Measurements from ENCODE around the gene KRT78.

Gene KRT78

DNA sequence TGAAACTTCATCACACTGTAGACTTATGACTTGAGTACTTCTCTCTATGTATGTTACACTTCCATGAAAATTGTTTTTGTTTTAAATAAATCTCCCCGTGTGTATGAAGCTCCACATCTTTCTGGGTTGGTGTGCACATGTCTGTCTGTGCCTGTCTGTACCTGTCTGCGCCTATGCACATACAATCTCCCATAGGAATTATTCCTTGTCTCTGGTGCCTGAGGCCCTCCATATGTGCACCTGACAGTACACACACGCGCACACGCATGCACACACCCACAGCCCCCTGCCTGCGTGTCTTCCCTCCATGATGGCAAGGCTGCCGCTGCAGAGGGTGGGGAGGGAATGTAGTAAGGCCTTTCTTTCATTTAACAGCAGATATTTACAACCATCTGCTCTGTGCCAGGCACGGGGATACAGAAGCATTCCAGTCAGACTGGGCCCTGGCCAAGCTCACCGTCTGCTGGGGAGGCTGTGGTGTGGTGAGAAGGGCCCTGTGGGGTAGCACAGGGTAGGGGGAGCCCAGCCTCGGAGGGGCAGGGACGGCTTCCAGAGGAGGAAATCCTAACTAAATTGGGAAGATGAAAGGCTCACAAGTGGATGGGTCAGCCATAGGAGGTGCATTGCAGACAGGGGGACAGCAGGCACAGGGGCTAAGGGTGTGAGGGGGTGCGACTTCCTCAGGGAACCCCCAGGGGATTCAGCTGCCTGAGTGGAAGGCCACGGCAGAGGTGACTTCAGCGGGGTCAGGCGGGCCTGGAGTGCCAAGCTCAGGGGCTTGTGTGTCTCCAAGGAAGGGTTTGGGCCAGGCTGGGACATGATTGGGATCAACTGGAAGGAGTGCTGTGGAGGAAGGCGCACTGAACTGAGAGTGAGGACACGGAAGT is 30.0 kb upstream of the KRT78 start:
- Mint-ChIP-seq H3K36me3 (ENCODE audit: insufficient read depth) (peaks cover 6% of the 10 kb centered on the region), H3K4me1 (peaks cover 20% of the 10 kb centered on the region), H3K4me3 (peak overlapping the region; percentile 23), H3K9me3 (no peaks in the 10 kb centered on the region), H3K27me3 (no peaks in the 10 kb centered on the region), H3K27ac (ENCODE audit: low read depth) (no peak overlapping the region)
- DNase-seq (ENCODE audit: low spot score in 2 of 2), result no peak
- no peak for ATAC-seq (replicated peaks; ENCODE audit: extremely low read depth, poor library complexity, severe bottlenecking)

DNA sequence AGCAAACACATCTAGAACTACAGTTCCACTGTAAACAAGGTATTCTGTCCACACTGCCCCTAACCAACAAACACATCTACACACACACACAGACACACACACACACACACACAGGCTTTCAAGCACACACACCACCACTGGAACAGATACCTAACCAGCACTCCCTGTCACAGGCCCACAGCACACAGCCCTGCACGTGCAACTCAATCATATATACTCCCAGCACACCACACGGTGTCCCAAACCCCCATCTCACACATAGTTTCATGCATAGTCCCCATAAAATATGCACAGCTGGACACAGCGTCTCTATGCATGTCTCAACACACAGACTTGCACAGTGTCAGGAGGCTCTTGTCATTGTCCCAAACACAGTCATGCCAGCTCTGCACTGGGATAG is 28.4 kb upstream of the KRT78 start:
- Mint-ChIP-seq H3K4me1 (peaks cover 29% of the 10 kb centered on the region), H3K27me3 (no peaks in the 10 kb centered on the region), H3K36me3 (ENCODE audit: insufficient read depth) (peaks cover 6% of the 10 kb centered on the region), H3K4me3 (no peak overlapping the region), H3K27ac (ENCODE audit: low read depth) (no peak overlapping the region), H3K9me3 (no peaks in the 10 kb centered on the region)
- no peak for DNase-seq (ENCODE audit: low spot score in 2 of 2)
- ATAC-seq (replicated peaks; ENCODE audit: extremely low read depth, poor library complexity, severe bottlenecking), result no peak

DNA sequence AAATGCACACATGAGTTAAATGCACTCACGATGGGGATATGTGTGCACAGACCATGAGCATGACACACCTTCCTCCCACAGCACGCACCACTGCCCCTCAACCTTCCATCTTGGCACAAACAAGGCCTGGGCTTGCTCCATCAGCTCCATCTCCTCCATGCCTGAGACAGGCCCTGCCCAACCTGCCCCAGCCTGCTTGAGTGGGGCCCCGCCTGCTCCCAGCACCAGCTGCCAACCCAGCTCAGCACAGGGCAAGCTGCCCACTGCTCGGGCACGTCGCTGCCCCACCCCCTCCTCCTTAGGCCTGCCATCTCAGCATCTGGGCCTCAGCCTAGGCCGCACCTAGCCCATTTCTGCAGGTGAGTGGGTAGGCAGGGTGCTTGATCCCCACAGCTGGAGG is 27.6 kb upstream of the KRT78 start:
- H3K4me1 Mint-ChIP-seq, result peaks cover 29% of the 10 kb centered on the region
- H3K27ac Mint-ChIP-seq (ENCODE audit: low read depth), result no peak overlapping the region
- no peaks in the 10 kb centered on the region for H3K9me3 Mint-ChIP-seq
- ATAC-seq (replicated peaks; ENCODE audit: extremely low read depth, poor library complexity, severe bottlenecking) (no peak), DNase-seq (ENCODE audit: low spot score in 2 of 2) (no peak)
- H3K4me3 Mint-ChIP-seq, result no peak overlapping the region
- H3K27me3 Mint-ChIP-seq, result no peaks in the 10 kb centered on the region
- peaks cover 6% of the 10 kb centered on the region for H3K36me3 Mint-ChIP-seq (ENCODE audit: insufficient read depth)

DNA sequence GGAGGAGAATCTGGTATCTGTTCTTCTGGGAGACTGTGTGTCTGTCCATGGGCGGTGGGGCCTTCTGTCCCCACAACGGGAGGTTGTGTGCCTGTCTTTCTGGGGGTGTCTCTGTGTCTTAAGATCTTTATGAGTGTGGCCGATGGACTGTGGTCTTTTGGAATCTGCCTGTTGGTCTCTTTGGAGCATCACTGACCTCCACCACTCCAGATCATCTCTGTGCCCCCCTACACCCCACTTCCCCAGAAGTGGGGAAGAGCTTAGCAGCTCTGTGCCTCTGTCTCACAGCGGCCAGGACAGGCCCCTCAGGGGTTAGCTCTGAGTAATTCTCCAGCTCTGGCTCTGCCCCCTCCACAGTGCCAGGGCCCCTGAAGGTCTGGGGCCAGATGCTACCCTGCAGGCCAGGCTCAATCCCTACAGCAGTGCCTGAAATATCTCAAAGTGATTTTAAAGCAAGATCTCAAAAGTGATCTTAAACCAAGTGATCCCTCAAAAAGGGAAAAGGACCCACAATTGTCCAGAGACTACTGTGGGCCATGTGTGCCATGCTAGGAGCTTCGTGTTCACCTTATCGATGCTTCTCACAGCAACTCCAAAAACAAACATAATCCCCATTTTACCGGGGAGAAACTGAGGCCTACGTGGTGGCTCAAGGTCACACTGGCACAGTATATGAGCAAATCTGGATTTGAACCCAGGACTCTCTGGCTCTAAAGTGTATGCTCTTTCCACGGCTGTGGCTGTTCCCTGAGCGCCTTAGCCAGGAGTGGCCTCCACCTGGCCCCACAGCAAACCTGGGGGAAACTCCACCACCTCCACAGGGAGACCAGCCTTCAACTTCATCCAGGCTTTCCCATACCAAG is 26.0 kb upstream of the KRT78 start:
- Mint-ChIP-seq H3K36me3 (ENCODE audit: insufficient read depth) (peaks cover 3% of the 10 kb centered on the region), H3K4me1 (peaks cover 28% of the 10 kb centered on the region), H3K9me3 (no peaks in the 10 kb centered on the region), H3K27ac (ENCODE audit: low read depth) (peak overlapping the region; percentile 67), H3K27me3 (no peaks in the 10 kb centered on the region), H3K4me3 (peak overlapping the region; percentile 74)
- DNase-seq (ENCODE audit: low spot score in 2 of 2) (no peak), ATAC-seq (replicated peaks; ENCODE audit: extremely low read depth, poor library complexity, severe bottlenecking) (no peak)

DNA sequence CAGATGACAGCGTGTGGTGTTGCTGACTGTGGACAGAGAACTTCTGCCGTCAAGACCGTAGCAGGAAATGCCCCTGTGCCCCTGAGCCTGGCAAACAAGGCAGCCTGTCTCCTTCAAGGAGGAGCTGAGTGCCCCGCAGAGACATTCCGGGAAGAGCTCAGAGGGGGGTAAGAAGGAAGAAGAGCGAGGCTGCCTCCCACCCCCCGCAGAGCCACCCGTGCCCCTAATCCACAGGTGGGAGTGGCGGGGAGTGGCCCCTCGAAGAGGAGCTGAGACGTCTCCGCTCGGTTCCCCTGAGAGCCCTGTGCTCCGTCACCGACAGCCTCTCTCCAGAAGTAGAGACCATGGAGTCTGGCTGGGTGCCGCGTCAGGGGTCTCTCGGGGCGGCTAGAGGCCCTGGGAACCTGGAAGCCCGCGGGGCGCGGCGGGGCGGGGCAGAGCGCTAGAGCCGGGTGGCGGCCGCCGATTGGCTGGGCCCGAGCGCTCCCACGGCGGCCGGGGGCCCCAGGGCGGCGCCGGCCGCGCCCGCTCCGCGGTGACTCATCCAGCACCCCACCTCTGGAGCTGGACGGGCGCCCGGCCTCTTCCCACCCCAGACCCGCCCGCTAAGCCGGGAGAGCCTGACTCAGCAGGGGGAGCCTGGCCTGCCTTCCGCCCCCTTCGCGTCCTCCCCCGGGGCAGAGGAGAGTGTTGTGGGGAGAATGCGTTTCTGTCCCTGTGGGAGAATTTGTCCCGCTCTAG is 25.2 kb upstream of the KRT78 start:
- Mint-ChIP-seq H3K27me3 (no peaks in the 10 kb centered on the region), H3K4me1 (peaks cover 24% of the 10 kb centered on the region), H3K27ac (ENCODE audit: low read depth) (peak overlapping the region; percentile 67), H3K36me3 (ENCODE audit: insufficient read depth) (peaks cover 2% of the 10 kb centered on the region), H3K4me3 (peak overlapping the region; percentile 74), H3K9me3 (no peaks in the 10 kb centered on the region)
- ATAC-seq (replicated peaks; ENCODE audit: extremely low read depth, poor library complexity, severe bottlenecking) (peak; percentile 50), DNase-seq (ENCODE audit: low spot score in 2 of 2) (no peak)

DNA sequence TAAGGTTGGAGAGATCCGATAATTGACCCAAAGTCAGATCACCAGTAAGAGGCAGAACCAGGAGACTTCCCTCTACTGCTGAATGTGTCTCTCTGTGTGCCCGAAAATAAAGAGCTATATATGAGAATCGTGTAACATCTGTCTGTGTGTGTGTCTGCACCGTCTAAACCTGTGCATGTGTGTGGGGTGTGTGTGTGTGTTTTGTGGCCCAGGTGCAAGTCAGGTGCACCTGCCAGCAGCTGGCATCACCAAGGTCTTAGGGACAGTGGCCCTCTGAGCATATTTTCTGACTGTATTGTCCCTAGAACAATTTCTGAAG is 24.7 kb upstream of the KRT78 start:
- Mint-ChIP-seq H3K4me1 (peaks cover 24% of the 10 kb centered on the region), H3K9me3 (no peaks in the 10 kb centered on the region), H3K27ac (ENCODE audit: low read depth) (peak overlapping the region; percentile 67), H3K4me3 (peak overlapping the region; percentile 74), H3K36me3 (ENCODE audit: insufficient read depth) (peaks cover 2% of the 10 kb centered on the region), H3K27me3 (no peaks in the 10 kb centered on the region)
- no peak for DNase-seq (ENCODE audit: low spot score in 2 of 2)
- no peak for ATAC-seq (replicated peaks; ENCODE audit: extremely low read depth, poor library complexity, severe bottlenecking)

DNA sequence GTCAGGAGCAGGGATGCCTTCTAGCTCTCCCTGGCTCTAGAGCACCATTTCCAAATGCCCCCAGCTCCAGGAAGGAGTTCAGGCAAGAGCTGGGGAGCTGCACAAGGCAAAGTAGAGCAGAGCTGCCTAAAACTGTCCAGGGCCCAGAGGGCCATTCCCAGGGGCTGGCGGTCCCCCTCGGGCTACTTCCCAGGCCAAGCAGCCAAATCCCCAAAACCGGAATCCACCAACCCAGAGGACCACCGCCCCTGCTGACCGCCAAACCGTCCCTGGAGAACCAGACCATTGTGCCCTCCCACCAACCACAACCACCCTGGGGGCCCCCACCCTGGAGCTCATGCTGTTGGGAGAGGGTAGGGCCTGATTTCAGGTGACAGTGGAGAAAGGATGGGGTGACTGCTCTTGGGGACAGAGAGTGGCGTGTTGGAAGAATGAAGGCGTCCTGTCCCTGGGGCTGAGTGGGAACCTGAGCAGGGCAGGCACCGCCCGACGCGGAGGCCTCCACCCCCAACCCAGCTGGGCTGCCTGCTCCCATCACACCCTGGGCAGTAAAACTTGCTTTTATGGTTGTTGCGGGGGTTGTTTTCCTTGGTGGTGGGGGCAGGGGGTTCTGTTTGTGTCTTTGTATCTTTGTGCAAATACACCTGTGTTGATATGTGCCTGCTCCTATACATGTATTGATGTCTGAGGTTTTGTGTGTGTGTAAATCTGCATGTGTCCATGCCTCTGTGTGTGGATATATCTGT is 24.0 kb upstream of the KRT78 start:
- Mint-ChIP-seq H3K27ac (ENCODE audit: low read depth) (peak overlapping the region; percentile 67), H3K4me3 (peak overlapping the region; percentile 74), H3K4me1 (peaks cover 24% of the 10 kb centered on the region), H3K27me3 (no peaks in the 10 kb centered on the region), H3K9me3 (no peaks in the 10 kb centered on the region), H3K36me3 (ENCODE audit: insufficient read depth) (peaks cover 2% of the 10 kb centered on the region)
- DNase-seq (ENCODE audit: low spot score in 2 of 2) (no peak), ATAC-seq (replicated peaks; ENCODE audit: extremely low read depth, poor library complexity, severe bottlenecking) (no peak)

DNA sequence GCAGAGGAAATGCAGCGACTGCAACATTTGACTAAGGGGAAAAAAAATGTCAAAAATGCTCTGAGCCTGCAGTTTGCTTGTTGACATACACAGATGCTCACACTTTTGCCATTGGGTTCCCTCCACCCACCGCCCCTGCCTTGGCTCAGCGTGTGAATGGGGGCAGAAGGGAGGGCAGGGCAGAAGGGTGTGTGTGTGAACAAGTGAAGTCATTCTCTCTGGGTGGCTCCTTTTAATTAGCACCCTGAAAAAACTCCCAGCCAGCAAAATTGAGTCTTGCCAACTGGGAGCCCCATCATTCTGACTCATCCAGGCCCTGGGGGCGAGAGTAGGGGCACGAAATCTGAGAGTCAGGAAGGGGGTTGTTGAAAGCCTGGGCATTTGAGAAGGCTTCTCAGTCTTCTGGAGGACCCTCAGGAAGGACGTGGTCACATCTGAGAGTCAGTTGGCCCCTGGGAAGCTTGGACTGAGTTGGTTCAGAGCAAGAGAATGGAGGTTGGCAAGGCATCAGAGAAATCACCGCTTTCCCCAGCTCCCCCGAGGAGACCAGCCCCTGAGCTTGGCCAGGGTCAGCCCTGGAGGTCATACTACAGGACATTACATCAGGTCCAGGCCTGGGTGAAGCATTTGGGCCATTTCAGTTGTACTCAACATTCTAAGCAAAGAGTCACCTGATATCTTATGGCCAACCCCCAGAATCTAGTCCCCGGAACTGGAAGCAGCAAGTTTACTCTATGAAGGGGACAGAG is 22.7 kb upstream of the KRT78 start:
- peaks cover 2% of the 10 kb centered on the region for H3K36me3 Mint-ChIP-seq (ENCODE audit: insufficient read depth)
- H3K4me1 Mint-ChIP-seq, result peaks cover 24% of the 10 kb centered on the region
- H3K4me3 Mint-ChIP-seq, result no peak overlapping the region
- DNase-seq (ENCODE audit: low spot score in 2 of 2) (no peak), ATAC-seq (replicated peaks; ENCODE audit: extremely low read depth, poor library complexity, severe bottlenecking) (peak; percentile 38)
- no peaks in the 10 kb centered on the region for H3K9me3 Mint-ChIP-seq
- no peaks in the 10 kb centered on the region for H3K27me3 Mint-ChIP-seq
- peak overlapping the region; percentile 8 for H3K27ac Mint-ChIP-seq (ENCODE audit: low read depth)

DNA sequence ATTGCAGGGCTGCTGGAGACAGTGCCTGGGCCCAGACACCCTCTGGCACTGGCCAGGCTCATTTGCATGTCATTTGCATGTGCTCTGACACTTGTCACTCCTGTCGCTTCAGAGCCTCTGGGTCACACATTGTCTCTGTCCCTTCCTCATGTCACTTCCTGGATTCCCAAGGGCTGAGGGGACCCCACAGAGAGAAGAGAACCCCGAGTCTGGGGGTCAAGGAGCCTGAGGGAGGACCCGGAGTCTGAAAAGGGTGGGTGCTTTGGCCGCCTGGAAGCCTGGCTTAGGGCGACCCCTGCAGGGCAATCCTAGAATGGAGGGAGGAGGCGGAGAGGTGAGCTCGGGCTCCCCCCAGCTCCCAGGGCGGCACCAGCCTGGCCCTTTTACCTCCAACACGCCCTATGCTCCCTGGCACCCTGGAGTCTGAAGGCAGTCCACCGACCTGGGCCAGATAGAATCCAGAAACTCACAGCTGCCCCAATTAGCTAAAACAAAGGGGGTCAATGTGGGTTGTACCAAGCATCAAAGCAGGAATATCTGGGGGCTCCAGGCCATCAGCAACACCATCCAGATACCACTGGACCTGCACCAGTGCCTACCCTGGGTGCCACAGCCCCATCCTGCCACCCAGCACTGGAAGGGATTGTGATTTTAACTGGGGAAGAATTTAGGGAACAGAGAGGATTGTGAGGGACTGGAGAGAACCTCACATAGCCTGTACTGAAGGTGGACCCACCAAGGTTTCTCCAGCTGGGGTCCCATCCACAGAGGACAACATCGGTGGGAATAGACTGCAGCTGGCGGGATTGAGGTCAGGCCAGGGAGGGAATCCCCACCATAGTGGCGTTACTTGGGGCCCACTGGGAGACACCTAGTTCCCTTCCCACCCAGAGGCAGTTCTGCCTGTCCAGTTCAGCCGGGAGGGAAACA is 21.8 kb upstream of the KRT78 start:
- H3K4me1 Mint-ChIP-seq, result peaks cover 24% of the 10 kb centered on the region
- DNase-seq (ENCODE audit: low spot score in 2 of 2), result peak; percentile 70 to 77
- no peak overlapping the region for H3K4me3 Mint-ChIP-seq
- peak; percentile 73 for ATAC-seq (replicated peaks; ENCODE audit: extremely low read depth, poor library complexity, severe bottlenecking)
- peak overlapping the region; percentile 8 for H3K27ac Mint-ChIP-seq (ENCODE audit: low read depth)
- H3K9me3 Mint-ChIP-seq, result no peaks in the 10 kb centered on the region
- H3K27me3 Mint-ChIP-seq, result no peaks in the 10 kb centered on the region
- peaks cover 2% of the 10 kb centered on the region for H3K36me3 Mint-ChIP-seq (ENCODE audit: insufficient read depth)

DNA sequence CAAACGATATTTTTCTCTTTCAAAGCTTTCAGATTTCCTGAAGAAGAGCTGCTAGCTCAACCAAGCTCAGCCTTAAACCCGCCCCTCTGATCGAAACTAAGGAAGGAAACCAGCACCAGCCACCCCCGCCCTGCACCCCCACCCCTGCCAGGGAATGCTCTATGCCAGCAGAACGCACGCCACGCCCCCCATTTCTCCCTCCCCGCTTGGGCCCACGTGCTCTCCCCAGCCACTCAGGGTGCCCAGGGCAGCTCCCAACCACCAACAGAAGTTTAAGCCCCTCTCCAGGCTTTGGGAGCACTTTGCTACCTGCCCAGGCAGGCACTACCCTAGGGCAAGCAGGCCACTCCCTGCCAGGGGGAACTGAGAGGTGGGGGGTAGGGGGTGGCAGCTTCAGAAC is 18.8 kb upstream of the KRT78 start:
- no peak for DNase-seq (ENCODE audit: low spot score in 2 of 2)
- H3K4me1 Mint-ChIP-seq, result peaks cover 5% of the 10 kb centered on the region
- H3K27ac Mint-ChIP-seq (ENCODE audit: low read depth), result no peak overlapping the region
- H3K36me3 Mint-ChIP-seq (ENCODE audit: insufficient read depth), result no peaks in the 10 kb centered on the region
- no peak overlapping the region for H3K4me3 Mint-ChIP-seq
- no peak for ATAC-seq (replicated peaks; ENCODE audit: extremely low read depth, poor library complexity, severe bottlenecking)
- H3K9me3 Mint-ChIP-seq, result no peaks in the 10 kb centered on the region
- H3K27me3 Mint-ChIP-seq, result no peaks in the 10 kb centered on the region

DNA sequence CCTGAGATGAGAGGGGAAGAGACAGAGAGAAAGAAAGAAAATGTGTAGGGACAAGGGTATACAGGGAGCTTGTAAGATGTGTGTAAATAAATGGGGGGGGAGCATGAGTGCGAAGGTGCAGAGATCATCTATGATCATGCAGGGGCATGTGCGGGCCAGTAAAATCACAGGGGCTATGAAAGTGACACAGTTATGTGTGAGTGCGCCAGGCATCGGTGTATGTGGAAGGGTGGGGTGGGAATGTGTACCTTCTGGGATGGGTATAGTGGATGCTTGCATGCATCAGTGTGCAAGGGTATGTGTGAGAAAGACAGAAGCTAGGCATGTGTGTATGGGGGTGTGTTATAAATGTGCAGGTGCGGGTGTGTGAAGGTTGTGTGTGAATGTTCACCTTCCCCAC is 18.4 kb upstream of the KRT78 start:
- Mint-ChIP-seq H3K27me3 (no peaks in the 10 kb centered on the region), H3K36me3 (ENCODE audit: insufficient read depth) (no peaks in the 10 kb centered on the region), H3K4me1 (peaks cover 5% of the 10 kb centered on the region), H3K4me3 (no peak overlapping the region), H3K27ac (ENCODE audit: low read depth) (no peak overlapping the region), H3K9me3 (no peaks in the 10 kb centered on the region)
- ATAC-seq (replicated peaks; ENCODE audit: extremely low read depth, poor library complexity, severe bottlenecking) (no peak), DNase-seq (ENCODE audit: low spot score in 2 of 2) (no peak)

All from central memory CD8-positive, alpha-beta T cell (primary cell).